ENCODE measurements around the gene GRB2. TPM values are rescaled to one million over a fixed set of nuclear protein-coding genes. Genes with fewer than 3 reads are reported as not detected.

The GRB2 gene
- total and polyA plus RNA-seq, 2 experiments from 2014 or later = 89.0 to 112 TPM

DNA sequence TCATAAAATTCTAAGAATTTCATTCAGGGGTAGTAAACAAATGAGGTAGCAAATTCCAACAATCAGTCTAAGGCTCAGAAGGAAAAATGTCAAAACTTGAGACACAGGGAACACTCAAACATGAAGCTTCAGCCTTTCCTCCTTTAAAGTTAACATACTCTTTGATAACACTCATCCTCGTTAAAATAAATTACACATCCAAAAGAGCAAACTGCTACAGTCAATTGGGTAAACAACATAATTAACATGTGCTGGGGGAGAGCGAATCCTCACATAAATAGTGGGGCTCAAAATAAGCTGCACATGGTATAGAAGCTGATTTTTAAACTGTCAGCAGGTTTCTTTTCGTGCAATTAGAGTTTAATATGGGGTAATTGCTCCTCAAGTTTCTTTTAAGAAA is 12.9 kb downstream of the GRB2 start:
- H3K9me2 ChIP-seq (ENCODE audit: insufficient read depth) = no peaks in the 10 kb centered on the region
- H3K4me1 ChIP-seq (ENCODE audit: insufficient read depth) = peaks cover 23% of the 10 kb centered on the region
- peaks cover 94% of the 10 kb centered on the region for H3K79me2 ChIP-seq (replicated peaks; ENCODE audit: insufficient read depth)
- peak overlapping the region; percentile 97 for H3K4me2 ChIP-seq
- TF ChIP-seq, protein P1, sequence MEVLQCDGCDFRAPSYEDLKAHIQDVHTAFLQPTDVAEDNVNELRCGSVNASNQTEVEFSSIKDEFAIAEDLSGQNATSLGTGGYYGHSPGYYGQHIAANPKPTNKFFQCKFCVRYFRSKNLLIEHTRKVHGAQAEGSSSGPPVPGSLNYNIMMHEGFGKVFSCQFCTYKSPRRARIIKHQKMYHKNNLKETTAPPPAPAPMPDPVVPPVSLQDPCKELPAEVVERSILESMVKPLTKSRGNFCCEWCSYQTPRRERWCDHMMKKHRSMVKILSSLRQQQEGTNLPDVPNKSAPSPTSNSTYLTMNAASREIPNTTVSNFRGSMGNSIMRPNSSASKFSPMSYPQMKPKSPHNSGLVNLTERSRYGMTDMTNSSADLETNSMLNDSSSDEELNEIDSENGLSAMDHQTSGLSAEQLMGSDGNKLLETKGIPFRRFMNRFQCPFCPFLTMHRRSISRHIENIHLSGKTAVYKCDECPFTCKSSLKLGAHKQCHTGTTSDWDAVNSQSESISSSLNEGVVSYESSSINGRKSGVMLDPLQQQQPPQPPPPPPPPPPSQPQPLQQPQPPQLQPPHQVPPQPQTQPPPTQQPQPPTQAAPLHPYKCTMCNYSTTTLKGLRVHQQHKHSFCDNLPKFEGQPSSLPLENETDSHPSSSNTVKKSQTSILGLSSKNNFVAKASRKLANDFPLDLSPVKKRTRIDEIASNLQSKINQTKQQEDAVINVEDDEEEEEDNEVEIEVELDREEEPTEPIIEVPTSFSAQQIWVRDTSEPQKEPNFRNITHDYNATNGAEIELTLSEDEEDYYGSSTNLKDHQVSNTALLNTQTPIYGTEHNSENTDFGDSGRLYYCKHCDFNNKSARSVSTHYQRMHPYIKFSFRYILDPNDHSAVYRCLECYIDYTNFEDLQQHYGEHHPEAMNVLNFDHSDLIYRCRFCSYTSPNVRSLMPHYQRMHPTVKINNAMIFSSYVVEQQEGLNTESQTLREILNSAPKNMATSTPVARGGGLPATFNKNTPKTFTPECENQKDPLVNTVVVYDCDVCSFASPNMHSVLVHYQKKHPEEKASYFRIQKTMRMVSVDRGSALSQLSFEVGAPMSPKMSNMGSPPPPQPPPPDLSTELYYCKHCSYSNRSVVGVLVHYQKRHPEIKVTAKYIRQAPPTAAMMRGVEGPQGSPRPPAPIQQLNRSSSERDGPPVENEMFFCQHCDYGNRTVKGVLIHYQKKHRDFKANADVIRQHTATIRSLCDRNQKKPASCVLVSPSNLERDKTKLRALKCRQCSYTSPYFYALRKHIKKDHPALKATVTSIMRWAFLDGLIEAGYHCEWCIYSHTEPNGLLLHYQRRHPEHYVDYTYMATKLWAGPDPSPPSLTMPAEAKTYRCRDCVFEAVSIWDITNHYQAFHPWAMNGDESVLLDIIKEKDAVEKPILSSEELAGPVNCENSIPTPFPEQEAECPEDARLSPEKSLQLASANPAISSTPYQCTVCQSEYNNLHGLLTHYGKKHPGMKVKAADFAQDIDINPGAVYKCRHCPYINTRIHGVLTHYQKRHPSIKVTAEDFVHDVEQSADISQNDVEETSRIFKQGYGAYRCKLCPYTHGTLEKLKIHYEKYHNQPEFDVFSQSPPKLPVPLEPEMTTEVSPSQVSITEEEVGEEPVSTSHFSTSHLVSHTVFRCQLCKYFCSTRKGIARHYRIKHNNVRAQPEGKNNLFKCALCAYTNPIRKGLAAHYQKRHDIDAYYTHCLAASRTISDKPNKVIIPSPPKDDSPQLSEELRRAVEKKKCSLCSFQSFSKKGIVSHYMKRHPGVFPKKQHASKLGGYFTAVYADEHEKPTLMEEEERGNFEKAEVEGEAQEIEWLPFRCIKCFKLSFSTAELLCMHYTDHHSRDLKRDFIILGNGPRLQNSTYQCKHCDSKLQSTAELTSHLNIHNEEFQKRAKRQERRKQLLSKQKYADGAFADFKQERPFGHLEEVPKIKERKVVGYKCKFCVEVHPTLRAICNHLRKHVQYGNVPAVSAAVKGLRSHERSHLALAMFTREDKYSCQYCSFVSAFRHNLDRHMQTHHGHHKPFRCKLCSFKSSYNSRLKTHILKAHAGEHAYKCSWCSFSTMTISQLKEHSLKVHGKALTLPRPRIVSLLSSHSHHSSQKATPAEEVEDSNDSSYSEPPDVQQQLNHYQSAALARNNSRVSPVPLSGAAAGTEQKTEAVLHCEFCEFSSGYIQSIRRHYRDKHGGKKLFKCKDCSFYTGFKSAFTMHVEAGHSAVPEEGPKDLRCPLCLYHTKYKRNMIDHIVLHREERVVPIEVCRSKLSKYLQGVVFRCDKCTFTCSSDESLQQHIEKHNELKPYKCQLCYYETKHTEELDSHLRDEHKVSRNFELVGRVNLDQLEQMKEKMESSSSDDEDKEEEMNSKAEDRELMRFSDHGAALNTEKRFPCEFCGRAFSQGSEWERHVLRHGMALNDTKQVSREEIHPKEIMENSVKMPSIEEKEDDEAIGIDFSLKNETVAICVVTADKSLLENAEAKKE (CRISPR knock-in tag; IDR thresholded peaks at IDR 0.05) = no peak
- TF ChIP-seq, protein P2, sequence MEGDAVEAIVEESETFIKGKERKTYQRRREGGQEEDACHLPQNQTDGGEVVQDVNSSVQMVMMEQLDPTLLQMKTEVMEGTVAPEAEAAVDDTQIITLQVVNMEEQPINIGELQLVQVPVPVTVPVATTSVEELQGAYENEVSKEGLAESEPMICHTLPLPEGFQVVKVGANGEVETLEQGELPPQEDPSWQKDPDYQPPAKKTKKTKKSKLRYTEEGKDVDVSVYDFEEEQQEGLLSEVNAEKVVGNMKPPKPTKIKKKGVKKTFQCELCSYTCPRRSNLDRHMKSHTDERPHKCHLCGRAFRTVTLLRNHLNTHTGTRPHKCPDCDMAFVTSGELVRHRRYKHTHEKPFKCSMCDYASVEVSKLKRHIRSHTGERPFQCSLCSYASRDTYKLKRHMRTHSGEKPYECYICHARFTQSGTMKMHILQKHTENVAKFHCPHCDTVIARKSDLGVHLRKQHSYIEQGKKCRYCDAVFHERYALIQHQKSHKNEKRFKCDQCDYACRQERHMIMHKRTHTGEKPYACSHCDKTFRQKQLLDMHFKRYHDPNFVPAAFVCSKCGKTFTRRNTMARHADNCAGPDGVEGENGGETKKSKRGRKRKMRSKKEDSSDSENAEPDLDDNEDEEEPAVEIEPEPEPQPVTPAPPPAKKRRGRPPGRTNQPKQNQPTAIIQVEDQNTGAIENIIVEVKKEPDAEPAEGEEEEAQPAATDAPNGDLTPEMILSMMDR (conservative IDR thresholded peaks at IDR 0.05; ENCODE audit: low read depth in 2 of 2) = no peak
- no peak for TF ChIP-seq POLR2AphosphoS5 (IDR thresholded peaks at IDR 0.05; ENCODE audit: low read depth)
- no peak for TF ChIP-seq CREB1 (CRISPR knock-in tag; IDR thresholded peaks at IDR 0.05; ENCODE audit: low read depth)
- no peak for TF ChIP-seq STAT1 (IDR thresholded peaks at IDR 0.05; ENCODE audit: unreplicated experiment)
- TF ChIP-seq NANOG (IDR thresholded peaks at IDR 0.05; ENCODE audit: borderline replicate concordance) = no peak
- no peak for TF ChIP-seq JUNB (IDR thresholded peaks at IDR 0.05; ENCODE audit: unreplicated experiment)
- no peak for TF ChIP-seq EZH2phosphoT487 (IDR thresholded peaks at IDR 0.05; ENCODE audit: unreplicated experiment)
- no peak for TF ChIP-seq ETS1 (IDR thresholded peaks at IDR 0.05)
- TF ChIP-seq EZH2 (IDR thresholded peaks at IDR 0.05; ENCODE audit: low read depth, unreplicated experiment) = no peak
- TF ChIP-seq ZNF114 (CRISPR knock-in tag; IDR thresholded peaks at IDR 0.05) = no peak
- TF ChIP-seq, protein P3, sequence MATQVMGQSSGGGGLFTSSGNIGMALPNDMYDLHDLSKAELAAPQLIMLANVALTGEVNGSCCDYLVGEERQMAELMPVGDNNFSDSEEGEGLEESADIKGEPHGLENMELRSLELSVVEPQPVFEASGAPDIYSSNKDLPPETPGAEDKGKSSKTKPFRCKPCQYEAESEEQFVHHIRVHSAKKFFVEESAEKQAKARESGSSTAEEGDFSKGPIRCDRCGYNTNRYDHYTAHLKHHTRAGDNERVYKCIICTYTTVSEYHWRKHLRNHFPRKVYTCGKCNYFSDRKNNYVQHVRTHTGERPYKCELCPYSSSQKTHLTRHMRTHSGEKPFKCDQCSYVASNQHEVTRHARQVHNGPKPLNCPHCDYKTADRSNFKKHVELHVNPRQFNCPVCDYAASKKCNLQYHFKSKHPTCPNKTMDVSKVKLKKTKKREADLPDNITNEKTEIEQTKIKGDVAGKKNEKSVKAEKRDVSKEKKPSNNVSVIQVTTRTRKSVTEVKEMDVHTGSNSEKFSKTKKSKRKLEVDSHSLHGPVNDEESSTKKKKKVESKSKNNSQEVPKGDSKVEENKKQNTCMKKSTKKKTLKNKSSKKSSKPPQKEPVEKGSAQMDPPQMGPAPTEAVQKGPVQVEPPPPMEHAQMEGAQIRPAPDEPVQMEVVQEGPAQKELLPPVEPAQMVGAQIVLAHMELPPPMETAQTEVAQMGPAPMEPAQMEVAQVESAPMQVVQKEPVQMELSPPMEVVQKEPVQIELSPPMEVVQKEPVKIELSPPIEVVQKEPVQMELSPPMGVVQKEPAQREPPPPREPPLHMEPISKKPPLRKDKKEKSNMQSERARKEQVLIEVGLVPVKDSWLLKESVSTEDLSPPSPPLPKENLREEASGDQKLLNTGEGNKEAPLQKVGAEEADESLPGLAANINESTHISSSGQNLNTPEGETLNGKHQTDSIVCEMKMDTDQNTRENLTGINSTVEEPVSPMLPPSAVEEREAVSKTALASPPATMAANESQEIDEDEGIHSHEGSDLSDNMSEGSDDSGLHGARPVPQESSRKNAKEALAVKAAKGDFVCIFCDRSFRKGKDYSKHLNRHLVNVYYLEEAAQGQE (IDR thresholded peaks at IDR 0.05; ENCODE audit: unreplicated experiment) = no peak
- TF ChIP-seq ZNF331 (CRISPR knock-in tag; IDR thresholded peaks at IDR 0.05; ENCODE audit: low read depth) = no peak
- H3K4me1 Mint-ChIP-seq = peaks cover 40% of the 10 kb centered on the region
- no peak overlapping the region for H2AFZ ChIP-seq
- H3F3A ChIP-seq (replicated peaks; ENCODE audit: low read depth) = peaks cover 9% of the 10 kb centered on the region
- no peak overlapping the region for H3K27ac ChIP-seq (ENCODE audit: low read depth)
- H3K4me3 ChIP-seq = peak overlapping the region; percentile 99
- no peaks in the 10 kb centered on the region for H3K36me3 ChIP-seq (ENCODE audit: insufficient read depth)
- DNase-seq (ENCODE audit: low spot score) (no peak), ATAC-seq (no peak)
- H3K4me3 Mint-ChIP-seq = peak overlapping the region; percentile 97
- H3K36me3 Mint-ChIP-seq (ENCODE audit: low read depth) = peaks cover 14% of the 10 kb centered on the region; the same call in 2 of the 3 replicates
- H3K9me3 Mint-ChIP-seq = no peaks in the 10 kb centered on the region
- H3K27me3 Mint-ChIP-seq (ENCODE audit: insufficient read depth, low read depth, poor library complexity) = peaks cover 3% of the 10 kb centered on the region
- H4K20me1 ChIP-seq (replicated peaks; ENCODE audit: insufficient read depth) = peaks cover 33% of the 10 kb centered on the region; the same call in 1 of the 2 replicates
- H3K27me3 ChIP-seq (ENCODE audit: insufficient read depth) = no peaks in the 10 kb centered on the region
- H3K27ac Mint-ChIP-seq = peak overlapping the region; percentile 9; the same call in 1 of the 2 replicates

Data from GM23338 (cell line).